ENCODE measurements around the gene SLC41A3.
"Not testable (repeated sequence)": the region's sequence is repeated elsewhere in the genome, so short reads cannot be mapped to it uniquely, and the experiment has no call there.

Gene SLC41A3

DNA sequence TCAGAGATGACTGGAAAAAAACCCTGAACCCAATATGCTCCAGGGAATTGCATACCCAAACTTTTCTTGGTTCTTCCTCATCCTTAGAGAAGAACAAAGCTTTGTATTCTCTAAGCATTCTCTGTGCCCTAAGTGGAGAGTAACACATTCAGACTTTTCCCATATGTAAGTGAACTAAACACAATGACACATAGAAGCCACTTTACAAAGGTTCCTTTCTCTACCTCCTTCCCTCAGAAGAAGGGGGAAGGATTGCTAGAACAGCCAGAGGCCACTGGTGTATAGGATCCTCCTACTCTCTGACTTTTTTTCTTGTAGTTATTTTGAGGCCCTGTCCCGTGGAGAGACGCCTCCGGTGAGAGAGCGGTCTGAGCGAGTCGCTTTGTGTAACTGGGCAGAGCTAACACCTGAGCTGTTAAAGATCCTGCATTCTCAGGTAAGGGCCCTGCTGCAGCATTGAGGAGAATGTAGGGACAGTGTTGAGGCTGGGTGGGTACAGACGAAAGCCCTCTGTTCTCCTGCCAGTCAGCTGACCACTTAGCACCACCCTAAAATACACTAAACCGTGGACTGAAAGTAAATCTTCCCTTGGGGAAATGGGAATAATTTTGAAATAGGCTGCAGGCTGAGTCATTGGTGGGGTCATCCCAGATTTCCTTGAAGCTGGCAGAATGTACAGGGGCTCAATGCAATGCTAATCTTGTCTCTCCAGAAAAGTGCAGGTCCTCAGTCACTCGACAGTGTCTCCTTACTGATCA, 108.5 kb downstream of the SLC41A3 start:
- DNase-seq: not testable (repeated sequence)

DNA sequence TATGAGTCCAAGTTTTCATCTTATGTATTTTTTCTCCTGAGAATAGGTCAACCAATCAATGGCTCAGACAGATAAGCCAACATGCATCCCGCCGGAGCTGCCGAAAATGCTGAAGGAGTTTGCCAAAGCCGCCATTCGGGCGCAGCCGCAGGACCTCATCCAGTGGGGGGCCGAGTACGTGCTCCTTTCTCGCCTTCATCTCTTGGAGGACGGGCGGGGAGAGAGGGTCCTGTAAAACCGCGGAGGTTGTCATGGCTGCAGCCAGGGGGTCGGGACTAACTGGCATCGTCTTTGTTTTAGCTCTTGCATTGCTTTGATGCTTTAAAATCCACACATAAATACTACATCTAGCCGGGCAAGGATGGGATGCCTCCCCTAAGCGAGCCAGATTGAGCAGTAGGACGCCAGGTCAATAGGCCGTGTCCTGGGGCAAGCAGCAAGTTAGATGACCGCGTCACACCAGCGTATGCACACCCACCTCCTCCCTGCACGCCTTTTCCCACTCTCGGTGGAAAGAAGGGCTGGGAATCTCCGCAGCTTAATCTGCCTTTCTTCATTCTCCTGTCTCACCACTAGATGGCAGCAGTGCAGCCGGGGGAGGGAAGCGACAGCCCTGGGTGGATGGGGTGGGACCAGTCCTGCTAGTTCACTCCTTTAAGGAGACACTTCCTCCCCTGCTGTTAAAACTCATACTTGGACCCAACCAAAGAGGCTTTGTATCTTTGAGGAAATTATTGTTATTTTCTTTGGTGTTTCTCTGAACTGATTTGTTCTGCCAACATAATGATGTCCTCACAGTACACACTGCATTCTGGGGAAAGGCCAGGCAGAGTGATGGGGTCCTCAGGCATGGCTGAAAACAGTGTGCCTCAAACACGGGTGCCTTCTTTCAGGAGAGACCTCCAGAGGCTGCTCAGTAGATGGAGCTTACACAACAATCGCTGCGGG, 111.7 kb downstream of the SLC41A3 start:
- DNase-seq: peak; percentile 13

DNA sequence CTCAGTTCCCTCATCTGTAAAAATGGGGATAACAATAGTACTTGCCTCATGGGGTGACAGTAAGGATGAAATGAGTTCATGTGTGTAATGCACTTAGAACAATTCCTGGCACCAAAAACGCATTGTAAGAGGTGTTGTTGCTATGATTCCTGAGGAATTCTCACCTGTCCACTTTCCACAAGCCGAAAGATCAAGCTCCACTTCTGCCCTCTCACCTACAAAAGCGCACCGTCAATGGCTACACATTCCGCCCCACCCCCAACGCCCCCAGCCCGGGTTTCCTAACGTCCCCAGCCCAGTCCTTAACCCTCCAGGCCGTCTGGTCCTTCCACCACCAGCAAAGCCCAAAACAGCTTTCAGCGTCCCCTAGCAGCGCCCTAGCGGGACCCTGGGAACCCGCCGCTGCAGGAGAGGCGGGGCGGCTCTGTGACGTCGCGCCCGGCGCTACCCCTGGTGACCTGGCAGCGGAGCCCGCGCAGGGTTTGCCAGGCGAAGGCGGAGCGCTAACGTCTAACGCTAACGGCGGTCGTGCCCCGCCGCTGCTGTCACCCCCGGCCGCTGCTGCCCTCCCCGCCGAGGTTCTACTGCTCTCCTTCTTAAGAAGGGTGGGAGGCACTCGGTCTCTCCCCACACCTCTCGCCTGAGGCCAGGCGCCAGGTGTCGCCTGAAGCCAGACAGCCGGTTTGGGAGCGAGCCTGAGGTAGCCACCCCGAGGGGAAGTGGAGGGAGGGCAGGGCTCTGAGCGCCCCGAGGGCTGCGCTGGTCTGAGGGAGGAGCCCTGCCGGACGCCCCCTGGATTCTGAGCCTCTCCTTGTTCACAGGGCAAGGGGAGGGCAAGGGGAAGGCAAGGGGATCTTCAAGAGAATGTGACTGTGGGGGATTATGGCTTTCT, 115.0 kb downstream of the SLC41A3 start, which contains the start of gene ROPN1B:
TSS of gene ROPN1B (plus strand) at position 478 of the 892 bp plus-strand sequence. CDS start 2,877 bp downstream, outside the sequence.
- DNase-seq: not testable (repeated sequence)

DNA sequence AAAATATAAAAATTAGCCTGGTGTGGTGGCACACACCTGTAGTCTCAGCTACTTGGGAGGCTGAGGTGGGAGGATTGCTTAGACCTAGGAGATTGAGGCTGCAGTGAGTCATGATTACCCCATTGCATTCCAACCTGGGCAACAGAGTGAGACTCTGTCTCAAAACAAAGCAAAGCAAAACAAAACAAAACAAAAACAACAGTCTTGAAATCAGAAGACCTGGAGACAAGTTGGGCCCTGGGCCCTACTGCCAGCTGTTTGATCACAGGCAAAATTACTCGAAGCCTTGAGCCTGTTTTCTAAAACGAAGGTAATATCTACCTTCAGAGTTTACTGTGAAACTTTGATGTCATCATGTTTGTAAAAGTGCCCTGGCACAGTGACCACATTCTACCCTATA, 115.8 kb downstream of the SLC41A3 start:
- DNase-seq: not testable (repeated sequence)

DNA sequence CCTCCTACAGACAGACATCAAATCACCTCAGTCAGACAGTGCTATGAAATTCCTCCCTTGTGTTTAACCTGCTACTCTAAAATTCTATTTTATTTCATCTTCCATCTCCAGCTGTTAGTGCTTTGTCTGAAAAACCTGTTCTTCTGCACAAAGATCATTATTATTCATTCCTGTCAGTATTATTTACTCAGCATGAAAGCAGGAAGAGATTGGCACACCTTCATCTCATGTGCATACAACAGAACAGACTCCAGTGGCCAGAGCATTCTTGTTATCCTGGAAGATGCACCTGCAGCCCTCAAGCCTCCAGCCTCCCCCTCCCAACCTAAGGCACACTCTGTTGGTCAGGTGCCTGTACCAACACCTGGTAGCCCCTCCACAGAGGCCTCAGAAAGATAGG, 116.8 kb downstream of the SLC41A3 start:
- DNase-seq: peak; percentile 31

DNA sequence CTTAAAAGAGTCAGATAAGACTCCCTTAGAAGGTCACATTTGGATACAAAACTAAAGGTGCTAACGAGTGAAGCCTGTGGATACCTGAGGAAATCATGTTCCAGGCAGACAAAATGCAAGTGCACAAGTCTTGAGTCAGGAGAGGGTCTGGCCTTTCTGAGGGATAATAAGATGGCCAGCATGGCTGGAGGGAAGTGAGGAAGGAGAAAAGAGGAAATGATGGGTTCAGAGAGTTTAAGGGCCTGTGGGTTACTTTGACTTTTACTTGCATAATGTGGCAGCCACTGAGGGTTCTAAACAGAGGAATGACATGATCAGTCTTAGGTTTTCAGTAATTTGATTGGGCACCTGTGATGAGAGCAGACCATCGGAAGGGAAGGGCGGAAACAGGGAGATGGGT, 118.4 kb downstream of the SLC41A3 start:
- no peak for DNase-seq

DNA sequence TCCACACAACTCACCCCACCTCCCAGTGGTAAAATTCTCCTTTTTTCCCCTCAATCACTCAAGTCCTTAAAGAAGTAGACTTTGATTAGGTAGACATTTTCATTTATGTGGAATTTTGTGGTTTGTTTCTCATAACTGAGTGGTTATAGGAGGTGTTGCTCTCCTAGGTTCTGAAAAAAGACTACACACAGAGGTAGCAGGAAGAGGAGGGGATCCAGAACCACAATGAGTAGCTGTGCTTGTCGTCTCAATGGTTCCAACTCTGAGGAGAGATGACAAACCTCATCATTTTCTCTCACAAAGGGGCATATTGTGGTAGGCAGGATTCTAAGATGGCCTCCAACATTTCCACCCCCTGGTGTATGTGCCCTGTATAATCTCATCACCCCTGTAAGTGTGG, 120.1 kb downstream of the SLC41A3 start:
- not testable (repeated sequence) for DNase-seq

DNA sequence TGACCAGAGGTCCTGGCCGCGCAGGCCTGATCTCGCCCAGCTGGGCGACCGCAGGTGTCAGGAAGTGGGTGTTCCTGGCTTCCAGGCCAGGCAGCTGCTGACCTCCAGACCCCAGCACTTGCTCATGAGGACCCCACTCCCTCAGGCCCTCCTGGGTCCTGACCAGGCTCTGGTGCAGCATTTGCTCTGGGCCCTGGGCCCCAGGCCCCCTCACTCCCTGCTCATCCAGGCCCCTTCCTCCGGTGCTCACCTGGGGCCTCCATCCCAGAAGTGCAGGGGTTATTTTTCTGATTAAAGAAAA, 122.7 kb downstream of the SLC41A3 start:
- no peak for DNase-seq

DNA sequence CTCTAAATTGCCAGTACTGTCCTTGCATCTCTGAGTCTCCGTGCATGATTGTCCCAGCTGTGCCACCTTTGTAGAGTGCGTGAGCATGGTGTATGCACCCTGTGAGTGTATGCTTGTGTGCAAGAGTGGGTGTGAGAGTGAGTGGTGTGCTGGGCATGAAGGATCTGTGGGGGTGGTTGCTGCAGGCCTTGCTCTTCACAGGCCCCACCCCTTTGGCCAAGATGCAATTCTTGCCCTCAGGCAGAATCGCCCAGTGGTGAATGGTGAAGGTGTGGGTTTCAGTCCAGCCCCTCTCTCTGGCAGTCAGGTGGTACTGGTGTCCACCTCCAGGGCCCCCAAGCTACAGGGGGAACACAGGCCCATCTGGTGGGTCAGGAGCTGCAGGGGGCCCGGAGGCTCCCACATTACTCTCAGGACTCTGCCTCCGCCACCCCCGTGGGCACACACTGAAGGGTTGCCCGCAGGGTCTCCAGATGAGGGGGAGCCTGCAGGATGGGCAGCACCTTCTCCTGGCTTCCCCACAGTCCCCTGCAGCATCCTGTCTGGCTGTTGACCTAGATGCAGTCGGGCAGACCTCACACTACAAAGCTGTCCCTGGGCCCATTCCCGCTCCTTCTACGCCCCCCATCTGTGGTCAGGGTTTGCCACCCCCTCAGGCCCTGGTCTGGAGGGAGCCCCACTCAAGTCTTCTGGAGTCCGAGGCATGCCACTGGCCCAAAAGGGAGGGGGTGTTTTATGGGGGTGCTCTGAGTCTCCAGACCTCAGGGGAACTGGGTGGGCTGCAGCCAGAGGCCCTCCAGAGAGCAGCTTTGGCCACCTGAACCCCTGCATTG, 123.3 kb downstream of the SLC41A3 start:
- no peak for DNase-seq

DNA sequence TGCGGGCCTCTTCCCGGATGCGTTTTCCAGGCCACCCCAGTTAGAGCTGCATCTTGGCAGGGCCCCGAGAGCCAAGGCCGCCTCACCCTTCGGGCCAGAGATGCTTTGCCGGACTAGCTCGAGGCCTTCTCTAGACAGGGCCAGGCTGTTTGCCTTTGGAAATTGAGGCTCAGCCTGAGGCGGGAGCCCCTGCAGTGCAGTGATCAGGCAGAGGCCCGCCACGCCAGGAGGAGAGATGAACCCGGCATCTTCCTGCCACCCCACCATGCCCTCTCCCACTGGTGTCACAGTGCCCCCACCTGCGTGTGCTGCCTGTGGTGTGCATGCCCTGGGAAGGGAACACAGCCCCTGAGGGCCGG, 123.9 kb downstream of the SLC41A3 start:
- no peak for DNase-seq

DNA sequence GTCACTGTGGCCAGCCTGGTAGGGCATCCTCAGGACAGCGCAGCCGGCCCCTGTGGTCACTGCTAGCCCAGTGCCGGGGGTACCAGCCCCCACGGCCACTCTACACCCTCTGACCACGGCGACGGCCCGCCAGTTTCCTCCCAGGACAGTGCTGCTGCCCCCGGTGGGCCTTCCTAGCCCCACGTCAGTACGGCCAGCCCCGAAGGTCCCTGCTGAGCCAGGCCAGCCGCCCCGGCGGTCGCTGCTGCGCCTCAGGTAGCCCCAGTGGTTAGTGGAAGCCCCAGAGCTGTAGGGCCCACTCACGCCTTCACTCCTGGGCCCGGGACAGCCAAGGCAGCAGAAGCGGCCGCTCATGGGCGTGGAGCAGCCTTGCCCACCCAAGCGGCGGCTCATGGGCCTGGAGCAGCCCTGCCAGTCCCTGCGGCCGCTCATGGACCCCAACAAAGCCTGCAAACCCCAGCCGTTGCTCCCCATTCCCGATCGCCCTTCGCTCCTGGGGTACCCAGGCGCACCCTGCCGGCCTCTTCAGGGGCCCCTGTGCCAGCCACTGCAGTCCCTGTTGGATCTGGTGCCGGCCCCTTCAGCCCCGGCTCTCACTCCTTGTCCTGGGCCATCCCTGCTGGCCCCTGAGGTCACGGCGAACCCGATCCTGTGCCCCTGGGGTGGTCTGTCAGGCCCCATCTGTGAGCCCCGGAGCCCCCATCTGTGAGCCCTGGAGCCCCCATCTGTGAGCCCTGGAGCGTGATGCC, 124.4 kb downstream of the SLC41A3 start:
- no peak for DNase-seq

DNA sequence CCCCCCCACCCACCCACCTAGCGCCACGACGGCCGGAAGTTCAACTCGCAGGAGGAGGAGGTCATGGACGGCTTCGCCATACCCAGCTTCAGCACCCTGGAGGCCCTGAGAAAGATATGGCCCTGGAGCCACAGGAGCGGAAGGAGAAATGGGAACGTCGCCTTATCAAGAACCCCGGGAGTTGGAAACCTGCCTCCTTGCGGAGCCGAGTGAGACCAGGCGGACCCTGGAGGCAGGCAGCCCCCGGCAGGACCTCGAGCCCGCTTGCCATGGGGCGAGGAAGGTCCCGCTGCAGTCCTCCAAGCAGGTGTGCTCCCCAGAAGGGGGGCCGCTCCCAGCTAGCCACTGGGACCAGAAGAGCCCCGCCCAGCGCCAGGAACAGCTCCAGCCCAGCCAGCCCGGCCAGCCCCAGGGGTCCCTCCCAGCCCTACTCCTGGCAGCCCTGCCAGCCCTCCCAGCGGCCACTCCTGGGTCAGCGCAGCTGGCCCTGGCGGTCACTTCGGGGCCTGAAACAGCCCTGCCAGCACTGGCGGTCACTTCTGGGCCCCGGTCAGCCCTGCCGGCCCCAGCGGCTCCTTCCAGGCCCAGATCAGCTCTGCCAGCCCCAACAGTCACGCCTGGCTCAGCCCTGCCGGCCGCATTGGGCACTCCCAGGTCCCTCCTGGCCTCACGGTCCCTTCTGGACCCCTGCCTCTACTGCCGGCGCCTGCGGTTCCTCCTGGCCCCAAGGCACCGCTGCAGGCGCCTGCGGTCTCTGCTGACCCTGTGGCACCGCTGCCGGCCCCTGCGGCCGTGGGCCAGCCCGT, 125.2 kb downstream of the SLC41A3 start:
- no peak for DNase-seq

DNA sequence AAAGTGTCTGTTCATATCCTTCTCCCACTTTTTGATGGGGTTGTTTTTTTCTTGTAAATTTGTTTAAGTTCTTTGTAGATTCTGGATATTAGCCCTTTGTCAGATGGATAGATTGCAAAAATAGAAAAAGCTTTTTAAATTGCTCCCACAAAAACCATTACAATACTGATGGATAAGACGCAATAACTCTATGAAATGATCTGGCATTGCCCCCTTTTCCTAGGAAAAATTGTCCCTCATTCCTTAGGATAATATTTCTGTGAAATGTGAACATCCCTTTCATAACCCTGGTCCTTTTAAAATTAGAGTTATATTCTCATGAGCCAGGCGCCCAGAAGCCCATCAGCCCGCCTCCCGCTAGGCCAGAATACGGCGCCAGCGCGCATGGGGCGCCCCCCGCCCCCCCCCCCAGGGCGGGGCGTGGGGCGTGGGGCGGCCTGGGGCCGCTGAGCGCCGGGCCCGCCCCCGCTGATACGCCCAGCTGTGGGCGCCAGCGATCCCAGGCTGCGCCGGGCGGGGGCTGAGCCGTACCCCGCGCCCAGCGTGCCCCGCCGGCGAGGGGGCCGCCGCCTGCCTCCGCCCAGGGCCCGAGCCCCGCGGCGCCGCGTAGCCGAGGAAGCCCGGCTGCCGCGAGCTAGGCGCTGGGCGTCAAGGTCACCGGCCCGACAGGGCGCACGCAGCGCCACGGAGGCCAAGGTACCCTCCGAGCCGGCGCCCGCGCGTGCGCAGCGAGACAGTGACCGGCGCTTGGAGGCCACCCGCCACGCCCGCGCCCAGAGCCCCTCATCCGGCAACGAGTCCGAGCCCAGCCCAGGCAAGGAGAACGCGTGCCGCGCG, 126.0 kb downstream of the SLC41A3 start:
- no peak for DNase-seq

DNA sequence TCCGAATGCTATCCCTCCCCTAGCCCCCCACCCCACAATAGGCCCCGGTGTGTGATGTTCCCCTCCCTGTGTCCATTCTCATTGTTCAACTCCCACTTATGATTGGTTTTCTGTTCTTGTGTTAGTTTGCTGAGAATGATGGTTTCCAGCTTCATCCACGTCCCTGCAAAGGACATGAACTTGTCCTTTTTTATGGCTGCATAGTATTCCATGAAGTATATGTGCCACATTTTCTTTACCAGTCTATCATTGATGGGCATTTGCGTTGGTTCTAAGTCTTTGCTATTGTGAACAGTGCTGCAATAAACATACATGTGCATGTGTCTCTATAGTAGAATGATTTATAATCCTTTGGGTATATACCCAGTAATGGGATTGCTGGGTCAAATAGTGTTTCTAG, 126.9 kb downstream of the SLC41A3 start:
- DNase-seq: not testable (repeated sequence)
